Activated CD4-positive, alpha-beta T cell treated with anti-CD3 and anti-CD28 coated beads for 36 hours (primary cell): ENCODE results near the gene JAG2. TPM values are rescaled to one million over a fixed set of nuclear protein-coding genes. Genes with fewer than 3 reads are reported as not detected.
A peak's percentile ranks its signal among the peaks of the same experiment; 100 is the strongest.

Experiments
- ATAC-seq: fragments of 200-7000 bp; cut with Tn5 transposase; one replicate; pipeline ENCODE4 v1.10.0; 2021; ENCODE audit warnings: mild to moderate bottlenecking, moderate library complexity
- CTCF ChIA-PET: fragments of 350-600 bp; sonication (Branson Sonifier 250); formaldehyde crosslinking; loops from one replicate; lab custom pipeline; 2021; ENCODE audit warnings: antibody characterized with exemption; lab: Charles Lee
- POLR2A ChIA-PET: fragments of 350-600 bp; sonication (Branson Sonifier 250); formaldehyde crosslinking; loops from one replicate; lab custom pipeline; 2021; ENCODE audit warnings: antibody characterized with exemption, inconsistent platforms; lab: Charles Lee
- DNase-seq: peaks from one replicate; pipeline ENCODE4 v3.0.0-alpha.2; 2020
- H3K27ac Mint-ChIP-seq: one replicate; pipeline ENCODE4 v1.8.0; 2021; ENCODE audit warnings: mixed read lengths
- H3K27me3 Mint-ChIP-seq: one replicate; pipeline ENCODE4 v1.8.0; 2021; ENCODE audit warnings: mixed read lengths
- H3K36me3 Mint-ChIP-seq: one replicate; pipeline ENCODE4 v1.8.0; 2021; ENCODE audit warnings: low read depth, mixed read lengths
- H3K4me1 Mint-ChIP-seq: one replicate; pipeline ENCODE4 v1.8.0; 2021; ENCODE audit warnings: mixed read lengths
- H3K4me3 Mint-ChIP-seq: one replicate; pipeline ENCODE4 v1.8.0; 2021; ENCODE audit warnings: mild to moderate bottlenecking, moderate library complexity, mixed read lengths
- H3K9me3 Mint-ChIP-seq: one replicate; pipeline ENCODE4 v1.8.0; 2021; ENCODE audit warnings: low read depth, mixed read lengths
- intact Hi-C, 2 experiments: fragments of 100-400 bp; cut with DNase I in 1 of 2; cut with micrococcal nuclease in 1 of 2; formaldehyde crosslinking; loops; one replicate each; pipeline versions ENCODE4 v1.14.2 to v1.15.1; 2022 to 2024; cut with DNase I, micrococcal nuclease
- total RNA-seq, 2 experiments: library from RNA; stranded (reverse); gene quantifications; one replicate each; pipeline ENCODE4 v1.2.3, GENCODE V29; 2021

The JAG2 gene
- total RNA-seq, 2 experiments from 2014 or later = 3.2 to 3.6 TPM

DNA sequence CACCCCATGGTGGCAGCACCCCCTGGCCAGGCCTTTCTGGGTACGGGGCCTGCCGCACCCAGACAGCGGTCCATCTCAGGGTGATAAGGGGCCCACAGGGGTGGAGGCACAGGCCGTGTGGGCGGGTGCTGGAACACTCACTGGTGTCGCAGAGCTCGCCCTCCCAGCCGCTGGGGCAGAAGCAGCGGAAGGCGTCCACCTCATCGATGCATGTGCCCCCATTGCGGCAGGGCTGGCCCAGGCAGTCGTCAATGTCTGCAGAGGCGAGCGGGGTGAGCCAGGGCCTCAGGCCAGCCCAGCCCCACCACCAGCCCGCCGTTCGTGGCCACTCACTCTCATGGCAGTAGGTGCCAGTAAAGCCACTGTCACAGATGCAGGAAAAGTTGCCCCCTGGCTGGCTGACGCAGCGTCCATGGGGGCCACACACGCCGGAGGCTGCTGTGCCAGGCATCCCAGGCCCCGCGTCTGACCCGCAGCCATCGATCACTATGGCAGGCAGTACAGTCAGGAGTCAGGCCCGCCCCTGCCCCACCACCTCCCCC, 19.9 kb downstream of the JAG2 start:
- no peak for ATAC-seq
- Mint-ChIP-seq H3K27me3 (no peaks in the 10 kb centered on the region), H3K9me3 (no peaks in the 10 kb centered on the region), H3K36me3 (no peaks in the 10 kb centered on the region), H3K4me3 (no peak overlapping the region), H3K27ac (no peak overlapping the region), H3K4me1 (no peaks in the 10 kb centered on the region)
- peak; percentile 3 for DNase-seq
- CTCF ChIA-PET = no interaction called here
- intact Hi-C loops = no loop called here
- POLR2A ChIA-PET = no interaction called here

DNA sequence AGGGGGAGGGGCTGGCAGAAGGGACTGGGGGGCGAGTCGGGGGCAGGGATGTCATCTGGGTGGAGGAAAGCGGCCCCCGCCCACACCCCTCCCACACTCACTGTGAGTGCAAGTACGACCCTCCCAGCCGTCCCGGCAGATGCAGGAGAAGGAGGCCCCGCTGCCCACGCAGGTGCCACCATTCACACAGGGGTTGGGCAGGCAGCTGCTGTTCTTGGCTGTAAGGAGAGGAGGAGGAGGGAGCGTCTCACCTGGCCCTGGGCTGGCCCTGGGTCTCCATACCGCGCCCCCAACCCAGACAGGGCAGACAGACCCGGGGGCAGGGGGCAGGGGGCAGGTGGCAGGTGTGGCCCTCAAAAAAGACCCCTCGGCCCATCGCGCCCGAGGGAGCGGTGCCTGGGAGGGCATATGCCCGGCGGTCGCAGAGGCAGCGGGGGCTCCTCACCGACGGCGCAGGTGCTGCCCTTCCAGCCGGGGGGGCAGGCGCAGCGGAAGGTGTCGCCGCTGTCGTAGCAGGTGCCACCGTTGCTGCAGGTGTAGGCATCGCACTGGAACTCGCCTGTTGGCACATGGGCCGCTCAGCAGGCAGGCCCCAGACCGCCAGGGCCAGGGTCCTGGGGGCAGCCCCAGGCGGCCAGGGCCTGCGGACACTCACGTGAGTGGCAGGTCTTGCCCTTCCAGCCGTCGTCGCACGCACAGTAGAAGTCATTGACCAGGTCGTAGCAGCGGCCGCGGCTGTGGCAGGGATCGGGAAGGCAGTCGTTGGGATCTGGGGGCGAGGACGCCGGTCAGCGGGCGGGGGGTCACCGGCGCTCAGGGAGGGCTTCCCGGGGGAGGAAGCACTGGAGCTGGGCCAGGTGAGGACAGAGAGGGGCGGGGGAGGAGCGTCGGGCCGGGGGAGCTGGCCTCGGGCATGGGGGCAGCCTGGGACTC, 20.6 kb downstream of the JAG2 start:
- intact Hi-C loops = no loop called here
- Mint-ChIP-seq H3K27ac (no peak overlapping the region), H3K4me3 (no peak overlapping the region), H3K9me3 (no peaks in the 10 kb centered on the region), H3K36me3 (no peaks in the 10 kb centered on the region), H3K27me3 (no peaks in the 10 kb centered on the region), H3K4me1 (no peaks in the 10 kb centered on the region)
- peak; percentile 4 for DNase-seq
- ChIA-PET CTCF (no interaction called here), POLR2A (no interaction called here)
- ATAC-seq = no peak

DNA sequence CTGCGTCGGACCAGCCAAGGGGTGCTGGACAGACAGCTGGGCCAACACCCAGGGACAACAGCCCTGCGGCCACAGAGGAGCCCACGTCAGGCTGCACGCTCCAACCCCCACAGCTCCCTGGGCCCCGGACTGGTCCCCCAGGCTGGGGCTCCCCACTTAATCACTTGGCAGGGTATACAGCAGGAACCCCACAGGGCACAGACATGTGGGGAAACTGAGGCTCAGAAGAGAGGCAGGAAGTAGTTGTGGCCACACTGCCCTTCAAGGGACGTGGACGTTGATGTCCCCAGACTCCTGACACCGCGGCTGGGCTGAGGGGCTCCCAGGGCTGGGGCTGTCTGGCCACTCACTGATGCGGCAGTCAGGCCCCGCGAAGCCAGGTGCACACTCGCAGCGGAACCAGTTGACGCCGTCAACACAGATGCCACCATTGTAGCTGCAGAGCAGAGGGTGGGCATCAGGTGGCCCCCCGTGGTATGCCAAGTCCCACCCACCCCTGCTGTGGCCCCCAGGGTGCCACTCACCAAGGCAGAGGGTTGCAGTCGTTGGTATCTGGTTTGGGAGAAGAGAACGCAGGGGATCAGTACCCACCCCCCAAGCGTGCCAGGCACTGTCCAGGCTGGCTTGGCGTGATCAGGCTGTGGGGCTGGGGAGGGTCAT, 21.5 kb downstream of the JAG2 start:
- ChIA-PET POLR2A (no interaction called here), CTCF (no interaction called here)
- H3K27ac Mint-ChIP-seq = no peak overlapping the region
- no peaks in the 10 kb centered on the region for H3K4me1 Mint-ChIP-seq
- no peaks in the 10 kb centered on the region for H3K36me3 Mint-ChIP-seq
- DNase-seq = no peak
- no peaks in the 10 kb centered on the region for H3K9me3 Mint-ChIP-seq
- H3K4me3 Mint-ChIP-seq = no peak overlapping the region
- no peaks in the 10 kb centered on the region for H3K27me3 Mint-ChIP-seq
- intact Hi-C loops = no loop called here
- no peak for ATAC-seq

GRCh38 chr14:105146181-105146975, 22.2 kb downstream of the JAG2 start:
- DNase-seq (peak; percentile 3), ATAC-seq (no peak)
- H3K27ac Mint-ChIP-seq = no peak overlapping the region
- no peaks in the 10 kb centered on the region for H3K9me3 Mint-ChIP-seq
- POLR2A ChIA-PET = no interaction called here
- no peaks in the 10 kb centered on the region for H3K4me1 Mint-ChIP-seq
- no peaks in the 10 kb centered on the region for H3K27me3 Mint-ChIP-seq
- CTCF ChIA-PET = no interaction called here
- H3K36me3 Mint-ChIP-seq = no peaks in the 10 kb centered on the region
- no peak overlapping the region for H3K4me3 Mint-ChIP-seq
- intact Hi-C loops = no loop called here

GRCh38 chr14:105145381-105146180, 23.0 kb downstream of the JAG2 start:
- CTCF ChIA-PET = no interaction called here
- ATAC-seq (no peak), DNase-seq (peak; percentile 3)
- Mint-ChIP-seq H3K36me3 (no peaks in the 10 kb centered on the region), H3K27ac (no peak overlapping the region), H3K4me1 (no peaks in the 10 kb centered on the region), H3K27me3 (no peaks in the 10 kb centered on the region), H3K9me3 (no peaks in the 10 kb centered on the region), H3K4me3 (no peak overlapping the region)
- intact Hi-C loops = no loop called here
- POLR2A ChIA-PET = no interaction called here

GRCh38 chr14:105144666-105145380, 23.8 kb downstream of the JAG2 start:
- DNase-seq (peak; percentile 3), ATAC-seq (no peak)
- ChIA-PET POLR2A (no interaction called here), CTCF (no interaction called here)
- Mint-ChIP-seq H3K36me3 (no peaks in the 10 kb centered on the region), H3K9me3 (peaks cover 7% of the 10 kb centered on the region), H3K4me3 (no peak overlapping the region), H3K4me1 (no peaks in the 10 kb centered on the region), H3K27me3 (no peaks in the 10 kb centered on the region), H3K27ac (no peak overlapping the region)
- intact Hi-C loops = no loop called here

- no peak overlapping the region for H3K27ac Mint-ChIP-seq
- POLR2A ChIA-PET = no interaction called here
- ATAC-seq (no peak), DNase-seq (peak; percentile 3)
- H3K36me3 Mint-ChIP-seq = no peaks in the 10 kb centered on the region
- no peaks in the 10 kb centered on the region for H3K4me1 Mint-ChIP-seq
- intact Hi-C loops = no loop called here
- CTCF ChIA-PET = no interaction called here
- peaks cover 7% of the 10 kb centered on the region for H3K9me3 Mint-ChIP-seq
- no peaks in the 10 kb centered on the region for H3K27me3 Mint-ChIP-seq
- no peak overlapping the region for H3K4me3 Mint-ChIP-seq
Observed at GRCh38 chr14:105144026-105144665, 24.4 kb downstream of the JAG2 start.

DNA sequence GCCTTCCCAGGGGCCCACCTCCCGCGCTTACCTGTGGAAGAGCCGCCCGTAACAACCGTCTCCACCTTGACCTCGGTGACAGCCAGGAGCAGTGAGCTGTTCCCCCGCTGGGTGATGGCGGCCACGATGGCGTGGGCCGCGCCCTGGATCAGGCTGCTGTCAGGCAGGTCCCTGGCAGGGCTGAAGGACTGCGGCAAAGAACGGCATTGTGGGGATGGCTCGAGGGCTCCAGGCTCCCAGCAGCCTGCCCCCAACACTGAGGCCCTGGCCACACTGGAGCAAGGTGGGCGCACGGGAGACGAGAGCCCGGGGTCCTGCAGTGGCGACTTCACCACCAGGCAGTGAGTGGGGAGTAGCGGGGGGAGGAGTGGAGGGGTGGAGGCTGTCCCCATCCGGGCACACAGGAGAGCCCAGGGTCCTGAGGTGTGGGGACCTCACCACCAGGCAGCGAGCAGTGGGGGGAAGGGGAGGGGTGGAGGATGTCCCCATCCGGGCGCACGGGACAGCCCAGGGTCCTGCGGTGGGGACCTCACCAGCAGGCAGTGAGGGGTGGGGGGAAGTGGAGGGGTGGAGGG, 25.0 kb downstream of the JAG2 start:
- no peak for DNase-seq
- POLR2A ChIA-PET = no interaction called here

GRCh38 chr14:105142651-105143450, 25.7 kb downstream of the JAG2 start:
- H3K27ac Mint-ChIP-seq = no peak overlapping the region
- CTCF ChIA-PET = no interaction called here
- no peaks in the 10 kb centered on the region for H3K4me1 Mint-ChIP-seq
- POLR2A ChIA-PET = no interaction called here
- ATAC-seq = no peak
- H3K9me3 Mint-ChIP-seq = peaks cover 7% of the 10 kb centered on the region
- H3K4me3 Mint-ChIP-seq = no peak overlapping the region
- intact Hi-C loops = no loop called here
- H3K27me3 Mint-ChIP-seq = no peaks in the 10 kb centered on the region
- peak; percentile 3 for DNase-seq
- no peaks in the 10 kb centered on the region for H3K36me3 Mint-ChIP-seq

More for the DNA sequence above, 25.0 kb downstream of the JAG2 start:
- Mint-ChIP-seq H3K9me3 (peaks cover 7% of the 10 kb centered on the region), H3K36me3 (no peaks in the 10 kb centered on the region), H3K4me1 (no peaks in the 10 kb centered on the region), H3K4me3 (no peak overlapping the region), H3K27me3 (no peaks in the 10 kb centered on the region), H3K27ac (no peak overlapping the region)
- ATAC-seq = no peak
- intact Hi-C loops = no loop called here
- CTCF ChIA-PET = no interaction called here
